Panc1 (cell line): ENCODE results near the gene NFKBIB. TPM values are rescaled to one million over a fixed set of nuclear protein-coding genes. Genes with fewer than 3 reads are reported as not detected.

Experiments
- ATAC-seq: fragments of 200-7000 bp; cut with Tn5 transposase; 2 replicates; pipeline ENCODE4 v1.9.1; 2020; ENCODE audit warnings: mild to moderate bottlenecking, moderate library complexity
- BruUV-seq: library from RNA; stranded (reverse); fragments of 400-500 nt; replicated peaks from 2 replicates; lab custom pipeline; 2021; lab: Mats Ljungman, UMichigan
- CTCF ChIA-PET: fragments of 300-600 bp; sonication (Branson Sonifier 250); formaldehyde crosslinking; loops from one replicate; lab custom pipeline; 2022; ENCODE audit warnings: antibody characterized with exemption; lab: Charles Lee
- POLR2A ChIA-PET: fragments of 300-600 bp; sonication (Branson Sonifier 250); formaldehyde crosslinking; loops from one replicate; lab custom pipeline; 2022; ENCODE audit warnings: antibody characterized with exemption; lab: Charles Lee
- DNase-seq: peaks from one replicate; pipeline ENCODE4 v3.0.0-alpha.2; 2010; ENCODE audit warnings: low read depth, low spot score
- H3K27ac ChIP-seq: 2 replicates; pipeline ENCODE4 v1.5.1; 2011; ENCODE audit warnings: mild to moderate bottlenecking, low read length, inconsistent platforms
- H3K27me3 ChIP-seq: fragments of 200-500 bp; sonication (Bioruptor generic); 2 replicates; pipeline ENCODE4 v1.6.0; 2014; ENCODE audit warnings: low read length, inconsistent platforms; ENCODE audit not compliant: control insufficient read depth, insufficient read depth
- H3K36me3 ChIP-seq: fragments of 200-500 bp; sonication (Bioruptor generic); 2 replicates; pipeline ENCODE4 v1.5.1; 2014; ENCODE audit warnings: inconsistent platforms, mild to moderate bottlenecking, low read length, moderate library complexity; ENCODE audit not compliant: control insufficient read depth, insufficient read depth
- H3K4me1 ChIP-seq: 2 replicates; pipeline ENCODE4 v1.5.1; 2011; ENCODE audit warnings: inconsistent platforms, mild to moderate bottlenecking, low read length, moderate library complexity; ENCODE audit not compliant: control insufficient read depth, insufficient read depth
- H3K4me3 ChIP-seq, 2 experiments: 2 replicates each; pipeline ENCODE4 v1.5.1; 2011 to 2012; ENCODE audit warnings: low read depth in 2 of 2, low read length in 2 of 2, mild to moderate bottlenecking in 2 of 2, inconsistent platforms in 1 of 2, moderate library complexity in 1 of 2
- H3K9me3 ChIP-seq: fragments of 200-500 bp; sonication (Bioruptor generic); 2 replicates; pipeline ENCODE4 v1.5.1; 2014; ENCODE audit warnings: low read depth, mild to moderate bottlenecking, inconsistent platforms, low read length, moderate library complexity; ENCODE audit not compliant: control insufficient read depth, insufficient read depth
- POLR2AphosphoS5 ChIP-seq: IDR thresholded peaks from 2 replicates; pipeline ENCODE4 v1.6.1; 2012; ENCODE audit warnings: mild to moderate bottlenecking, low read depth, low read length, moderate library complexity
- SIN3A ChIP-seq: IDR thresholded peaks from 2 replicates; pipeline ENCODE4 v1.6.1; 2012; ENCODE audit warnings: low read depth, mild to moderate bottlenecking, low read length, moderate library complexity, borderline replicate concordance; ENCODE audit not compliant: insufficient read depth
- TCF7L2 ChIP-seq: IDR thresholded peaks from 2 replicates; pipeline ENCODE4 v1.6.1; 2011; ENCODE audit warnings: mild to moderate bottlenecking, low read depth, low read length, inconsistent platforms
- in situ Hi-C: cut with HindIII; loops from 2 replicates; pipeline ENCODE4 v1.10.0; 2016; ENCODE audit warnings: low sequenced_read_pairs, low pct_unique_long_range_greater_than_20kb
- intact Hi-C: fragments of 100-400 bp; cut with micrococcal nuclease; formaldehyde crosslinking; loops from one replicate; pipeline ENCODE4 v1.10.0; 2022; ENCODE audit not compliant: unreplicated experiment
- total RNA-seq: library from RNA; stranded (reverse); gene quantifications from one replicate; pipeline ENCODE4 v1.2.1, GENCODE V29; 2021; ENCODE audit not compliant: unreplicated experiment
- TF ChIP-seq, protein P1 (sequence below): fragments of 450-650 bp; IDR thresholded peaks from 2 replicates; pipeline ENCODE4 v1.5.1; 2017; ENCODE audit warnings: mild to moderate bottlenecking
- TF ChIP-seq, protein P2 (sequence below), 2 experiments: IDR thresholded peaks; 2 replicates each; pipeline ENCODE4 v1.6.1; 2011 to 2012; ENCODE audit warnings: low read depth in 2 of 2, control low read depth in 1 of 2, low read length in 1 of 2, mild to moderate bottlenecking in 1 of 2, moderate library complexity in 1 of 2; ENCODE audit not compliant: insufficient read depth in 1 of 2

Gene NFKBIB
- total RNA-seq, 1 experiment from 2014 or later: 185 TPM

- POLR2A ChIA-PET: interaction anchor here (0.5 to 1.4 kb wide), 4 partner anchors 9 to 167 kb away, joined by 3 to 5 read pairs (median 4); partner anchors contain the start of gene NFKBIB
- BruUV-seq: no TSS peak
Observed at GRCh38 chr19:38908911-38909310, 9.1 kb downstream of the NFKBIB start.

GRCh38 chr19:38910488-38910887, 10.7 kb downstream of the NFKBIB start:
- CTCF ChIA-PET: no interaction called here
- no peak for ATAC-seq
- BruUV-seq: no TSS peak
- in situ Hi-C loops: no loop called here
- Histone ChIP-seq H3K4me3 (no peak overlapping the region), H3K9me3 (no peaks in the 10 kb centered on the region), H3K27ac (no peak overlapping the region), H3K27me3 (no peaks in the 10 kb centered on the region), H3K4me1 (no peaks in the 10 kb centered on the region), H3K36me3 (no peaks in the 10 kb centered on the region; the same call in 1 of the 2 replicates)
- no peak for TF ChIP-seq POLR2AphosphoS5
- TF ChIP-seq TCF7L2: no peak
- POLR2A ChIA-PET: no interaction called here
- intact Hi-C loops: no loop called here
- DNase-seq: no peak

More at GRCh38 chr19:38908911-38909310, 9.1 kb downstream of the NFKBIB start:
- peaks cover 9% of the 10 kb centered on the region; the same call in 1 of the 2 replicates for H3K4me1 ChIP-seq
- H3K27ac ChIP-seq: no peak overlapping the region
- in situ Hi-C loops (no loop called here), intact Hi-C loops (no loop called here)
- ATAC-seq (no peak), DNase-seq (no peak)
- TF ChIP-seq POLR2AphosphoS5 (no peak; the same call in 1 of the 2 replicates), SIN3A (no peak), TCF7L2 (no peak)
- TF ChIP-seq, protein P1, sequence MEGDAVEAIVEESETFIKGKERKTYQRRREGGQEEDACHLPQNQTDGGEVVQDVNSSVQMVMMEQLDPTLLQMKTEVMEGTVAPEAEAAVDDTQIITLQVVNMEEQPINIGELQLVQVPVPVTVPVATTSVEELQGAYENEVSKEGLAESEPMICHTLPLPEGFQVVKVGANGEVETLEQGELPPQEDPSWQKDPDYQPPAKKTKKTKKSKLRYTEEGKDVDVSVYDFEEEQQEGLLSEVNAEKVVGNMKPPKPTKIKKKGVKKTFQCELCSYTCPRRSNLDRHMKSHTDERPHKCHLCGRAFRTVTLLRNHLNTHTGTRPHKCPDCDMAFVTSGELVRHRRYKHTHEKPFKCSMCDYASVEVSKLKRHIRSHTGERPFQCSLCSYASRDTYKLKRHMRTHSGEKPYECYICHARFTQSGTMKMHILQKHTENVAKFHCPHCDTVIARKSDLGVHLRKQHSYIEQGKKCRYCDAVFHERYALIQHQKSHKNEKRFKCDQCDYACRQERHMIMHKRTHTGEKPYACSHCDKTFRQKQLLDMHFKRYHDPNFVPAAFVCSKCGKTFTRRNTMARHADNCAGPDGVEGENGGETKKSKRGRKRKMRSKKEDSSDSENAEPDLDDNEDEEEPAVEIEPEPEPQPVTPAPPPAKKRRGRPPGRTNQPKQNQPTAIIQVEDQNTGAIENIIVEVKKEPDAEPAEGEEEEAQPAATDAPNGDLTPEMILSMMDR: no peak
- TF ChIP-seq, protein P2, sequence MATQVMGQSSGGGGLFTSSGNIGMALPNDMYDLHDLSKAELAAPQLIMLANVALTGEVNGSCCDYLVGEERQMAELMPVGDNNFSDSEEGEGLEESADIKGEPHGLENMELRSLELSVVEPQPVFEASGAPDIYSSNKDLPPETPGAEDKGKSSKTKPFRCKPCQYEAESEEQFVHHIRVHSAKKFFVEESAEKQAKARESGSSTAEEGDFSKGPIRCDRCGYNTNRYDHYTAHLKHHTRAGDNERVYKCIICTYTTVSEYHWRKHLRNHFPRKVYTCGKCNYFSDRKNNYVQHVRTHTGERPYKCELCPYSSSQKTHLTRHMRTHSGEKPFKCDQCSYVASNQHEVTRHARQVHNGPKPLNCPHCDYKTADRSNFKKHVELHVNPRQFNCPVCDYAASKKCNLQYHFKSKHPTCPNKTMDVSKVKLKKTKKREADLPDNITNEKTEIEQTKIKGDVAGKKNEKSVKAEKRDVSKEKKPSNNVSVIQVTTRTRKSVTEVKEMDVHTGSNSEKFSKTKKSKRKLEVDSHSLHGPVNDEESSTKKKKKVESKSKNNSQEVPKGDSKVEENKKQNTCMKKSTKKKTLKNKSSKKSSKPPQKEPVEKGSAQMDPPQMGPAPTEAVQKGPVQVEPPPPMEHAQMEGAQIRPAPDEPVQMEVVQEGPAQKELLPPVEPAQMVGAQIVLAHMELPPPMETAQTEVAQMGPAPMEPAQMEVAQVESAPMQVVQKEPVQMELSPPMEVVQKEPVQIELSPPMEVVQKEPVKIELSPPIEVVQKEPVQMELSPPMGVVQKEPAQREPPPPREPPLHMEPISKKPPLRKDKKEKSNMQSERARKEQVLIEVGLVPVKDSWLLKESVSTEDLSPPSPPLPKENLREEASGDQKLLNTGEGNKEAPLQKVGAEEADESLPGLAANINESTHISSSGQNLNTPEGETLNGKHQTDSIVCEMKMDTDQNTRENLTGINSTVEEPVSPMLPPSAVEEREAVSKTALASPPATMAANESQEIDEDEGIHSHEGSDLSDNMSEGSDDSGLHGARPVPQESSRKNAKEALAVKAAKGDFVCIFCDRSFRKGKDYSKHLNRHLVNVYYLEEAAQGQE (IDR thresholded peaks at IDR 0.05; ENCODE audit: insufficient read depth in 1 of 2, low read depth in 2 of 2, low read length in 1 of 2): no peak
- CTCF ChIA-PET: interaction anchor here (0.6 kb wide), 2 partner anchors 250 to 274 kb away, joined by 3 to 4 read pairs; no protein-coding TSS in a partner anchor
- no peak overlapping the region for H3K4me3 ChIP-seq
- H3K36me3 ChIP-seq: no peaks in the 10 kb centered on the region; the same call in 1 of the 2 replicates
- no peaks in the 10 kb centered on the region for H3K27me3 ChIP-seq
- no peaks in the 10 kb centered on the region for H3K9me3 ChIP-seq

DNA sequence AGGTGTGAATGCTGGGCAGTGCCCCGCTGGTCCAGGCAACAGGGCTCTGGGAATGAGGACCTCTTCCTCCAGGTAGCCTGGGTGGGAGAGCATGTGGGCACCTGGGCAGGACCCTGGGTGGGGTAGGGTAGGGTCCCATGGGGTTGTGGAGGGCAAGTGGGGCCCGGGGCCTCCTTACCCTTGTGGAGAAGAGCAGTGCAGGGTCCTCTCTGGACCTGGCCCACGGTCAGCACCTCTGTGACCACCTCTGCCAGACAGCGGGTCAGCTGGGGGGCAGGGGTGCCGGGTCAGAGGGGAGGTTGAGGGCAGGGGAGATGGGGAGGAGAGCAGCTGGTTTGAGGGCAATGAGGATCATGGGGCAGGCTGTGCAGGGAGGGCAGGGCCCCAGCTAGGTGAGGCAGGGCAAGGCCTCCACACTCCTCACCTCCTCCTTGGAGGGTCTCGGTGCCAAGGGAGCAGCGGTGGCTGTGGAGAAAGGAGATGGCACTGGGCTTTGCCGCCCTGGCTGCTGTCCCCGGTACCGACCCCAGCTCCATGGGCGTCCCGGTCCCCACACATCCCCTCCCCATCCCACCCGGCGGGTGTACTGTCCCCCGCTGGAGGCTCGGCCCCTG, 11.7 kb downstream of the NFKBIB start:
- no peaks in the 10 kb centered on the region for H3K36me3 ChIP-seq
- TF ChIP-seq, protein P2 (IDR thresholded peaks at IDR 0.05; ENCODE audit: insufficient read depth in 1 of 2, low read depth in 2 of 2, low read length in 1 of 2): peak in 1 of 2 experiments; percentile 78; a peak in 2 of 4 replicates
- TF ChIP-seq, protein P1: no peak
- TF ChIP-seq POLR2AphosphoS5 (no peak), TCF7L2 (no peak), SIN3A (no peak)
- ChIA-PET CTCF (interaction anchor here (0.6 kb wide), 1 partner anchor 419 kb away, joined by 3 read pairs; no protein-coding TSS in a partner anchor), POLR2A (no interaction called here)
- in situ Hi-C loops (no loop called here), intact Hi-C loops (no loop called here)
- no peaks in the 10 kb centered on the region for H3K9me3 ChIP-seq
- no peak overlapping the region for H3K27ac ChIP-seq
- no peaks in the 10 kb centered on the region for H3K4me1 ChIP-seq
- no peak; the same call in 1 of the 2 replicates for ATAC-seq
- no peaks in the 10 kb centered on the region for H3K27me3 ChIP-seq
- no TSS peak for BruUV-seq
- no peak for DNase-seq
- H3K4me3 ChIP-seq: no peak overlapping the region
